Measurements from ENCODE around the gene PRKCE.

Gene PRKCE

DNA sequence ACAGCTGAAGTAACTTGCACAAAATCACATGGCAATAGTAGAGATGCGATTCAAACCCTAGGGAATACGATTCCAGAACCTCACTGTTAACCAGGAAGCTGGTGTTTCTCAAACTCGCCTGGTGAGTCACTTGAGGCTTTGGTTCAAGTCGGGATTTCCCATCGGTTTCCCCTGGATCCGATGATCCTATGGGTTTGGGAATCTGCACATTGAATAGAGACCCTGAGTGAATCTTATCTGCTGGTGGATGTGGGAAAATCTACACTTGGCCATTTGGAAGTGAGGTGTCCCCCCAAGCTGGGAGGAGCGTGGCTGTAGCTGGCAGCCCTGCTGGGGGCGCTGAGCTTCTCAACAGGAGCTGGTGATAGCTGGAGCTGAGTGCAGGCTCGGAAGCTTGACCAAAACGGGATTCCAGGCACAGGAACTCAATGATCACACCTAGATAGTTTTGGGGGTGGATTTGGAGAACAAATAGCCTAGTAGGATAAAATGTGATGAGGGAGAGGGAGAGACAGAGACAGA is 135.4 kb downstream of the PRKCE start:
- DNase-seq = no peak

DNA sequence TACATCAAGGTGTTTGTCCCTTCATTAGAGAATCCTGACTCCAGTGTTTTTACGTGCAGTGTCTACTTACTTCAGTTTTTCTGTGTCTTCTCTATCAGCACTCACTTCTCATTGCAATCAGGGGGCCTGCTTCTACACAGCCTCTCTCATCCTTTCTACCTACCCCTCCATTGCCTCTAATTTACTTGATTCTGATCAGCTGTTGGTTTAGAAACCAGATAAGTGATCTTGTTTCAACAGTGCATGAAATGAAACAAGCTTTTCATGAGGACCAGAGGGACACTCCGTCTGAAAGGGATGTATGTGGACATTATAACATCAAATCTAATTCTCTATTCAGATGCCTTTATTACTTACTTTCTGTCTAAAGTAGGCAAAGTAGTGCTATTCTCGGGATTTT is 136.9 kb downstream of the PRKCE start:
- no peak for DNase-seq

DNA sequence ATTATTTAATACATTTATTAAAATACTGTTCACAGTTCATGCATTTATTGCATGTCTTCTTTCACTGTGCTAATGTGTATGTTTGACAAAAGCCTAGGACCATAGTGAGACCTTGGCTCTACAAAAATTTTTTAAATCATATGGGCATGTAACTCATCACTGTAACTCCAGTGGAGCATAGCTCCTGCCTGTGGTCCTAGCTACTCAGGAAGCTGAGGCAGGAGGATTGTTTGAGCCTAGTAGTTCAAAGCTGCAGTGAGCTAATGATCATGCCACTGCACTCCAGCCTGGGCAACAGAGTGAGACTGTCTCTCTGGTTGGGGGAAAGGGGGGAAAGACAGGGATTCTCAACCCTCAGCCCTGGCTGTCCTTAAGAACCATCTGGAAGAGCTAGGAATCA is 137.8 kb downstream of the PRKCE start:
- no peak for DNase-seq

DNA sequence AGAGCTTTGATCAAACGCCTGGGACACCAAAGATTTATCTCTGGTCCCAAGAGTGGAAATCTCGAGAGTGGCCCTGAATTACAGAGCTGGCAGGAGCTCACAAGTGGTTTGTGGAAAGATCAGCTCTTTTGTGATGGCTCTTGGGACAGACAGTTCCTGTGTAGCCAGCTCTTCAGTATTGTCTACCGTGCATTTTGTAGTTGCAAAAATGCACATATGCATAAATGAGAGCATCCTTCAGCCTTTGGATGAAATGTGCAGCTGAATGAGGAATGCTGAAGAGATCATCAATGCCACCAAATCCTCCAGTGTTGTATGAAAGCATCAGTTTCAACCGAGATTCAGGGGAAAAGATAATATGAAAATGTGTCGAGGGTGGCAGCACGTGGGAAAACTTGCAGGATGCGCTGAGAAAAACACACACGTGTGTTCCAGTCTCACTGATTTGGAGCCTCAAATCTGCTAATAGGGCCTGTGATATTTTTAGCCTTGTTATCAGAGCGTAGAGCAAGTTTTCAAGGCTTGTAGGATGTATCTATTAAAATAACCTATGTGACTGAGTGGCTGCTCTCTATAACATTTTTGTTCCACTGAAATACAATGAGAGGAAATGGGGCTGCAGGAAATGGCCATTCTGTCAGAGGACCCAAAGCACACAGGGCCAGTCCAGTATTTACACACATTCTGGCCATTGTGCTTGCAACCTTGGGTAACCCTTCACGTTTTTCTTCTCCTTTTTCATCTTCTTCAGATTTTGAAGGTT is 138.7 kb downstream of the PRKCE start:
- no peak for DNase-seq

DNA sequence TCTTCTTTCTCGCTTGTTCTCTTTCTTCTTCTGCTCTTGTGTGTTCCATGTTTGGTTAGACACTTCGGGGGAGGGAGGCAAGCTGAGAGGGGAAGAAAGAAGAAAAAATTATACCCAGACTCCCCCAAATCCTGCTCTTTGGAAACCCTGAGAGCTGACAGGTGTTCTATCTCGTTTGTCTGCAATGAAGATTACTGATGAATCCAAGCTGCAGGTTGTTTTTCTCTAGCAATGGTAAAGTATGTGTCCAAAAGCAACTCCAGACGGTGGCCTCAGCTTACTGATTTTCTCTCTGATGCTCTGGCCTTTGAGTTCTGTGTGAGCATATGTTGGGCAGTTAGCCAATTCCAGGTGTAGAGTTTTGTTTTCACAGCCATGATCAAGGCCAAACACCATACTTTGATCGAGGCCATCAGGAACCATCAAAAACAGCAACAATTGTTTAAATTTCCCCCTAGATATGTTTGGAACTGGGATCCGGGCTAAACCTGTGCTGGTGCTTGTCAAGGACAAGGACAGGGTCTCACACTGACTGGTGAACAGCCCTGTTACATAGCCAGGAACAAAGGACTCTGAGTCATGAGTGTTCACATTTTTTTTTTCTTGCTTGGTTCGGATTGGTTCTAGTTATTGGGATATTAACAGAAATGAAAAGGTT is 142.0 kb downstream of the PRKCE start:
- no peak for DNase-seq

DNA sequence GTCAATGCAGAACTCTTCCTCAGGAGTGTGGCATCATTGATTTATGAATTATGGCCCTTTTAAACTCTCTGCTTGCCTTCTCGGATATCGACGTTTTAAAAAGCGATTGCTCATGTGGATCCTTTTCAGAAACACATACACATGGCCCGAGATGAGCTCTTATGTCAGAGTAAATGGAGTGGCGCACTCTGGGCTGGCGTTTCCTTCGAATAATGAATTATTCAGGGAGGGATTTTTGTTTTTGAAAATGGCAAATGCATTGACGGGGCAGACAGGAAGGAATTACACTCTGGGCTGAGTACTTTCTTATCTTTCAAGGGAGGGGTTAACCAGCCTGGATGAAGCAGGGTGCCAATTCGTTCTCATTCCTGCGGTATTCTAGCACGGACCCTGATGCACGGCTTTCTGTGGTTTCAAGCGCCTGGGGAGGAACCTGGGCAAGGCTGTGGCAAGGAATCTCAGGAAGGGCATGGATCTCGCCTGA is 142.7 kb downstream of the PRKCE start:
- no peak for DNase-seq

DNA sequence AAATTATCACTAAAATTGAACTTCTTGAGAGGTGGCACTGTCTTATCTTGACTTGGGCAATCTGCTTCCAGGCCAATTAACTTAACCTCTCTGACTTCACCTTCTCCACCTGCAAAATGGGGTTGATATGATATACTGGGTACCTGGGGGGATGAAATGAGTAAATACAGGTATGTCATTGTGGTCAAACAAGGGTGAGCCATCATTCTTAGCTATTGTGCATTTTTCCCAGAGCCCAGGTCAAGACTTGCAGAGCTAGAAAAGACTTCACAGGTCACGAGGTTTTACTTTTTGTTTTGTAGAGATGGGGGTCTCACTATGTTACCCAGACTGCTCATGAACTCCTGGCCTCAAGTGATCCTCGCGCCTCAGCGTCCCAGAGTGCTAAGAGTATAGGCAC is 145.0 kb downstream of the PRKCE start:
- DNase-seq = no peak

DNA sequence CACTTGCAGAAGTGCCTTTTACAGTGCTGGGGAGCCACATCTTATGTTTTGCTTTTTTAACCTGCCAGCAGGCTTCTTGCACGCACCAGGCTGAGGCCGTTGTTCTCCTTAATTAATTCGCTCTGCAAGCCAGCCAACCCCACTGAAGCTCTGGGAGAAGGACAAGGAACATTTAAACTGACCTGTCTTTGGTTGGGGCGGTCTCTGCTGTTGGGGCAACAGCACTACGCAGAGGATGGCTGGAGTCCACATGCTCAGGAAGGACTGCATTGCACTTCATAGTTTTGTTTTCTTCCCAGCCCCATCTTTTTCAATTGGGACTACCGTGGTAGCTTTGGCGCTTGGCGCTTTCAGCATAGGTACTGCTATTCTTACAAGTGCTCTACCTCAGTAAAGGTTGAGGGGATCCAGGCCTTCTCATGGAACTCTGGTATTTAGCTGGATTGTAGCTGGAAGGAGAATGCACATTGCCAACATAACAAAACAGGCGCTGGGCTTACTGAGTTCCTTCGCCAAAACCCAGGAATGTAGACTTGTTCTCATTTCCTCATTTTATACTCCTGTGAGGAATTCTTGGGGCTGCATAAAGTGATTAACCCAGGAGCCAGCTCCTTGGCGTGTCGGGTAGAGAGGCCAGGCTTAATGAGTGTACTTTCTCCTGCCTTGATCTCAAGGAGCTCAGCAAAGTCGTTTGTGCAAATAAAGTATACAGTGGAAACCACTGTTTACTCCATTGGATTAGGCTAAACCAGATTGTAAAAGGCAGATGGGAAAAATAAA is 146.2 kb downstream of the PRKCE start:
- no peak for DNase-seq

DNA sequence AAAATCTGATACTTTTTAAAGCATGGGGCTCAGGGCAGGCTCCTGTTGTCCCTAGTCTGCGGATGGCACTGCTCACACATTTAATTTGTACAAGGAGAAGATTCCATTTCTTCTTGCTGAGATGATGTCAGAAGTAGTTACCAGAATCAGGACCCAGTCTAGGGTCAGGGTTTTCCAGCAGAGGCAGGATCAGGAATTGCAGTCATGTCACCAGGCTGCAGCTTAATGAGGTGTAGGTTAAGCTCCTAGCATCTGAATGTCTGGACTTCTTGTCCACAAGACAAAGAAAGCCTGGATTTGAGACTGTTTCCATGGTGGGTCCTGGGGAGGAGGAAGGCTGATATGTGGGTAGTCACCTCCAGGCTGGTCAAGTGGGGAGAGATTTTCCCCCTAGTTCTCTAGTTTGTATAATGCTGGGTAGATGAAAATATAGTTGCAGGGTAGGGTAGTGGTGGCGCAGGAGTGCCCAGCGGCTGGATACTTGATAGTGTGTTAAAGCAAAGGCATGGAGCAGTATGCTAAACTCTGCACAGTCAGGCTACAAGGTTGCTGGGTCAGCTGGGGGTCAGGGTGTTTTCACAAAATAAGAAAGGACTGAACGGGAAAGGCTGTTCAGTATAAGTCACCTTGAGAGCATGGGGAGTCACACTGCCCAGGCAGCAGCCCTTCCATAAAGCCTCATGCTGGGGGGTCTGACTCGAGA is 148.4 kb downstream of the PRKCE start:
- DNase-seq = no peak

DNA sequence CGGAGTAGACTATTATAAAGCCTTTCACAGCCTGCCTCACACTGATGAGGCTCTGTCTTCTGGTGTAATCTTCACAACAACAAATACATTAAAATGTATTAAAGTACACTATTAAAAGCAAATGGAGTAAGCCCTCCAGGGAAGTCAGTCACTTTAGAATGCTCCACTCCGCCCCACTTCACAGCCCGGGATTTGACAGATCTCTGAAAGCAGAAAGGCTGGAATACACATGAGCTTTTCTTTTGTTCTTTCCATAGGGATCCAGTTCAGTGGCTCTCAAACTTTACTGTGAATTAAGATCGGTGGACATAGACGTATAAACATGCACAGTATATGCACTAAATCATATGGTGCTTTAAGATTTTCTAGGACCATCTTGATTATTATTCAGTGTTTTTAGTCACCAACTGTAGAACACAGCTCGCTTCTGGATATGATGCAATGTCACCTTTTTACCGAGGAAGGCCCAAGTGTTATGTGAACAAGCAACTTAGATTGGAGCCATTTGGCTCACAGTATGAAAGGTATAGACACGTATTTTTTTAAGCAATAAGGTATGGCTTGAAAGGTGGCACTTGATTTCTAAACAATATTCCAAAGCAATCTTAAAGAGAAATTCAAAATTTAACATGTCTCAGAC is 151.1 kb downstream of the PRKCE start:
- no peak for DNase-seq

DNA sequence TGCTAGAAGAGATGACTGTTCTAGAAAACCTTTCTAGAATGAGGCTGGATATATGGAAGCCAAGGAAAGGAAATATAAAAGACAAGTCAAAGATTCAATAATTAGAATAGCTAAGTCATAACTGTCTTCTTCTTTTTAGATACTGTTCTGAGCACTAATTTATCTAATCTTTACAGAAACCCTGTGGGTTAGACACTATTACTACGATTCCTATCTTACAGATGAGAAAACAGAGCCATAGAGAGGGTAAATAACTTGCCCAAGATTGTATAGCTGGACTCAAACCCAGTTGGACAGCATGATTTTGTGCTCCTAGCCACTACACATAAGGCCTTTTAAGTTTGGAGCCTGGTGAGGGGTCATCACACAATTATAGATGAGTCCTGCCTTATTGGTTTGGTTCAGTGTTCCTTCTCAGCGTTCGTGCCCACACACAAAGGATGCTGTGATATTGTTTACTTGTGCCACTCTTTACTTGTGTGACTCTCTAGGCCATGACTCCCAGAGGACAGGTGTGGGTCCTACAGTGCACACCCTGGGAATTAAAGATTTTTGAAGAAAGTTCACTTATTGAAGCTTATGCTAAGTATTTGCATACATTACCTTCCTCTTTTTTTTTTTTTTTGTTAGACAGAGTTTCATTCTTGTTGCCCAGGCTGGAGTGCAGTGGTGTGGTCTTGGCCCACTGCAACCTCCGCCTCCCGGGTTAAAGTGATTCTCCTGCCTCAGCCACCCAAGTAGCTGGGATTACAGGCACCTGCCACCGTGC is 153.7 kb downstream of the PRKCE start:
- DNase-seq = no peak

DNA sequence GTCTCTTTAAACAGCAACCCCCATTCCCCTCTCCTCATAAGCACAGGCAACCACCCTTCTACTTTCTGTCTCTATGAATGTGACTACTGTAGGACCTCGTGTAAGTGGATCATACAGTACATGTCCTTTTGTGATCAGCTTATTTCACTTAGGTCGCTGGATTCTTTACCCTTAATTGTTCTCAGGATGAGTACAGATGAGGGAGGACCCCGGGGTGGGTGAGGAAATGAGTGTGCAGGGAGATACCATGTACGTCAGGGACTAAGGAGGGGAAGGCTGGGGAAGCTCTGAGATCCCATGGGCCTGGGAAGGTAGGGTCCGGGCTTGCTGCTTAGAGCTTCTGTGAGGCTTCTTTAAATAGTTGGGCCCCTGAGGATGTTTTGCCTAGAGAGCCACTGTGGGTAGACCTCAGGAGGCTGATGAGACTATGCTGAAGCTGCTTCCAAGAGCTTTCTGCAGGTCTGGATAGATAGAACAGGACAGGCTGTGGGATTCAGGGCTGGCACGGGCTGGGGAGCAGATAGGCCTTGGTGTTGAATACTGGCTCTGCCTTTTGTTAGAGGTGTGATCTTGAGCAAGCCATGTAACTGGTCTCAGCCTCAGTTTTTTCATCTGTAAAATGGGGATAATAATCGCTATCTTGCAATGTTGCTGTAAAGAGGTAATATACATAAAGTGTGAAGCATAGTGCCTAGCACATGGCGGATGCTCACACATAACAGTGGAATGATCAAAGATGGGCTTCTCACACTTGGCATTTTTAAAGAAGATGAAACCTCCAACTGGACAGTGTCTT is 155.3 kb downstream of the PRKCE start:
- no peak for DNase-seq

DNA sequence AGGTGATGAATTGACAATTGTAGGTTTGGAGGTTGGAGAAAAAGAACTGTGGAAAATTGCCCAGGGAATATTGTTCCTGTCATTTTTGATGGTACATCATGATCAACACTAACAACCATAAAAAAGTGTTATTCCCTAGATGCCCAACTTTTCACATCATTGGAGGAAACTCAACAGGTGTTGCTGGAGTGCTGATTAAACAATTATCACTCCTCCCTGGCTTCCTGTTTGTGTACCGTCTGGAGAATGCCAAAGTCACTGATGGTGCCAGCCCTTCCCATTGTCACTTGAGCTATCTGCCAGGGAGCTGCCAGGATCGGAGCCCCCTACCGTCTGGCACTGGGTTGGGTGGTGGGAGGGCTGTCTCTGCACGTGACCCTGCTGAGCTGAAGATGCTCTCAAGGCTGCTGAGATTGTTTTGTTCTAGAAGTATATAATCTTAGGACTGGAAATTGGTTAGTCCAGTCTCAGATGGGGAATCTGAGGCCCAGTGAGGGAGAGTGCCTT is 156.9 kb downstream of the PRKCE start:
- DNase-seq = no peak

DNA sequence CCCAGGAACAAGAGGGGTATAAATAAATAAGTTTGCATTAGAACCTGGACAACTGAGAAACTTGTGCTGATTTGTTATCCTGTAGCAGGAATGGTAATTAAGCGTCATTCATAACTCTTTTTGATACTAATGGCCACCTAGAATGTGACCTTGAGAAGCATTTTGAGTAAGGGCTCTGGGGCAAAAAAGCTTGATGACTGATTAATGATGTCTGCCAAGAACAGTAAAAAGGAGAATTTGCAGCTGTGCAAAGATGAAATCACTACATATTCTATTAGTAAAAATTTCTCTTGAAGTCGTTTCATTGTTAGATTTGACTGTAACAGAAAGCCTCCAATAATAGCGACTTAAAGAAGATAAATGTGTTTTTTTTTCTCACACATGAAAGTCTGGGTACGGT is 157.7 kb downstream of the PRKCE start:
- DNase-seq = no peak

DNA sequence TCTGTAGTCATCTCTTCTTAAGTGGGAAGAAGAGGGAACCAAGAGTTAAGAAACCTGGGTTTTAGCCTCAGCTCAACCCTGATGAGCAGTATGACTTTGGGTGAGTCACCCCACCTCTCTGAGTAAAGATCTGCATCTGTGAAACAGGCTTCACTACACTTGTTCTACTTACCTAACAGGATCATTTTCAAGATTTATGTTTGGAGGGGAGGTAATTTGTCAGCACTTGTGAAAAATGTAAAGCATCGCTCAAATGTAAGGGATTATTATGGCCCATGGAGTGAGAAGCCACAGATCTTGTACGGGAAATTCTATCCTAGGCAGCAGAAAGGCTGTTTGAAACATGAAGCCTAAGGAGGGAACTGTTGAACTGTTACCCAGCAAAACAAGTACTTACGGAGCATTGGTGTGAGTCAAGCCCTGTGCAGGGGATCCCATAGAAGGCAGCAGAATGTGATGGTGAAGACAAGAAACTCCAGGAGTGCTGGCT is 160.6 kb downstream of the PRKCE start:
- no peak for DNase-seq

DNA sequence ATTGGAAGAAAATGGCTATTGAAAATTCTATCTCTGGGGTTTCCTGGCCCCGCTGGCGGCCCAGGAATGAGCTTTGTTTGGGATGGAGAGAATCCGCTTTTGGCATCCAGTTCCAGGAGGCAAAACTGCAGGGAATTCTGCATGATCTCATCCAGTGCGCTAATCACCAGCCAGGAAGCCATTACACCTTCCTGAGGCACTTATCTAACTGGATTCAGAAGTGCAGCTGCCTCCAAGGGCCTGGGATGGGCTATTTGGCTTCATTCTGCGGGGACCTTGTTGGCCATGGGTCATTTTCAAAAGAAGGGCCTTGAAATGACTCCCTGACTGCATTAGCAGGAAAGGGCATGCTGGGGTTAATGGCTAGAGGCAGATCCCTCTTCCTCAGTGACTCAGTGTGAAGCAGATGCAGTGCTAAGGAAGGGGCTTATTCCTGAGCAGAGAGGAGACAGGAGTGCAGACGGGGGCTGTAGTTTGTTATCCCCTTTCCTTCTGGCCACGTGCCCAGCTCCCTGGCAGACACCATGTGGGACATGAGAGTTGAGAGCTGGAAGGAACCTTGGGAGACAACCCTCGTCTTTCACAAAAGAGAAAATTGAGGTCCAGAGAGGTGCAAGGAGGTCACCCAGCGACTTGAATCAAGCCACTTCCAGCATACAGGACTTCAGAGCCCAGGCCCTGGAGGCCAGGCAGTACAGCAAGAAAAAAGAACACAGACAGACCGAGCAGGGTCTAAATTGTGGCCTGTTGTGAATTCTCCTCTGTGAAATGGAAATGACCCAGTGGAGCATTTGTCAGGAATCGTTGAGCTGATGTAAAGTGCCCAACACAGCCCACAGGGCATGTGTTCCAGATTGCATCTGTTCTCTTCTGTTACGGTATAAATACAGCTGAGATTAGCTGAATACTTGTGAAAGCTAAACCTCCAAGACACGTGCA is 161.8 kb downstream of the PRKCE start:
- DNase-seq = no peak

DNA sequence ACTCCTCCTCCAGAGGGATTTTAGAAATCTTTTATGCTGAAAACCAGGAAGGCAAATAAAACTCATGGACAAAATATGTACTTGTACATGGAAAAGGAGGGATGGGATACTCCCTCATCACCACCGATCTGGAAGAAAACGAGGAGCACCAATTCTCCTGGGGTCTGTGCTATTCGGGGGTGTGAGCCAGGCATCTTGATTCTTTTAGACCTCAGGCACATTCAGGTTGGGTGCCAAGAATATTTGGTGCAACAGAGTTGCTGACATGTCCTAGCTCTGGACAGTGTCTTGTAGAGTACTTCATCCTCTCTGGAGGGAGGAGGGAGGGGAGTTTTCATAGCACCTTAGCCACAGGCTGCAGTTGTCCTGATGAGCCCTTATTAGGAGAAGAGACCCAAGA is 163.0 kb downstream of the PRKCE start:
- no peak for DNase-seq

DNA sequence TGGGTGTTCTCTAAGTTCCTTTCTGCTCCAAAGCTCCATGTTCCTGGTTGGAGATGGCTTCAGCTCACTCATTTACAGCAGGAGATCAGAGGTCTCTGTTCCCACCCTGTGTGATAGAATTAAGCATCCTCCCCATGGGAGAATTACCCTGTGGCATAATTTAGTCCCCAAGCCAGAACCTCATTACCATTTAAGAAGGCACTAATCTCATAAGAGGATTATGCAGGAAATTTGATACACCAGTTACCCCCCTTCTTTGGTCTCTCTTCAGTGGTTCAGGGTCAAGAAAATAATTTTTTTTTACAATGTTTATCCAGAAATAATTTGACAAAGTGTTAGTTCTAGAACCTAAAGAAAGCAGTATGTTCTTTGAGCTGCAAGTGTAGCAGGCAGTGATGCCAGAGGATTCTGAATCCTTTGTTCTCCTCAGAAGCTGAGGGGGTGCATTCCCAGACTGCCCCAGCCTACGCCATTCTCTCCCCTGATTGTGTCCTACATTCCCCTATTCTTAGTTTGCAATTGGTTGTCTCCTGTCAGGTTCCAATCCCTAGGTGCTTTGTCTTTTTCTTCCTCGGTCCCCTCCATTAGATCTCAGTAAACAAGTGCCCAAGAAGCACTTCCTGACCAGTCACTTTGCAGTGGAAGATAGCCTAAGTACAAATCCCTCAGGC is 163.6 kb downstream of the PRKCE start:
- no peak for DNase-seq

DNA sequence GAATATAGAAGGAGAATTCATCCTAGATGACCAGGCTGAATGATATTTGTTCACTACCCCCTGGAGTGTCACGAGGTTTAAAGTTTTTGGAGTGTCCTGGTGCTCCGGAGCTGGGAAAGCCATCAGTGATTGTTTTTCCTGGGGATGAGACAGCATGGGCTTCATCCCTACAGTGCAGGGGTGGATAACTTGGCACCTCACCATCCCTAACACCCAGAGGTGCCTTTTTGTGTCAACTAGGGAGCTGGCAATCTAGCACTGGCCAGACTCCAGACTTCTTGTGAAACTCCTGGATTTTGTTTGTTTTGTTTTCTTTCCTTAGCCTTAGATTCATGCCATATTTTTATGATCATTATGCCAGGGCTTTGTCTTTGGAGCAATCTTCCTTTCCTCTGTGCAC is 164.8 kb downstream of the PRKCE start:
- DNase-seq = no peak
